Stimulated activated CD8-positive, alpha-beta memory T cell treated with anti-CD3 and anti-CD28 coated beads, Interleukin-12 subunit alpha, Interleukin-12 subunit beta, amount 100 ng/mL, for 24 hours (primary cell): ENCODE data around the gene CLTA.
"Not testable (repeated sequence)": the region's sequence is repeated elsewhere in the genome, so short reads cannot be mapped to it uniquely, and the experiment has no call there.

Experiments
- DNase-seq: peaks from one replicate; pipeline ENCODE4 v3.0.0-alpha.2; 2020; ENCODE audit errors: extremely low read depth

Gene CLTA

GRCh38 chr9:36189976-36190375 lies 745 bp upstream of the CLTA start:
- DNase-seq: no peak

DNA sequence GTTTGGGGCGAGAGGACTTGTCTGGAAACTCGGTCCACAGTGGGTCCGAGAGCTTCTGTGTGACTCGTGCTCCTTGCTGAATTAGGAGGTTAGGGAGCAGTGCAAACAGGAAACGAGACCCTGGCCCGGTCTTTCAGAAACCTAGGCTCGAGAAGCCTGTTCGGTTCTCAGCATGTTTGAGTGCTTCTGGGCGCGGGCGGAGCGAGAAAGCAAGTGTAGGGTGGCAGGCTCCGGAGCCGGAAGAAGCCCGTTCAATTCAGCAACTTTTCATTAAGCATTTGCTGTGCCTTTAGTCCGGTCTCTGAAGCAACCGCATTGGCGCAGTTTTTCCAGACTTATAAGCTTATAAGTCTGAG lies 547 bp downstream of the CLTA start:
- DNase-seq: peak; percentile 21

GRCh38 chr9:36191686-36192085 lies 965 bp downstream of the CLTA start:
- DNase-seq: no peak

- DNase-seq: no peak
These were observed 1.5 kb downstream of the CLTA start for GRCh38 chr9:36192196-36192595.

DNA sequence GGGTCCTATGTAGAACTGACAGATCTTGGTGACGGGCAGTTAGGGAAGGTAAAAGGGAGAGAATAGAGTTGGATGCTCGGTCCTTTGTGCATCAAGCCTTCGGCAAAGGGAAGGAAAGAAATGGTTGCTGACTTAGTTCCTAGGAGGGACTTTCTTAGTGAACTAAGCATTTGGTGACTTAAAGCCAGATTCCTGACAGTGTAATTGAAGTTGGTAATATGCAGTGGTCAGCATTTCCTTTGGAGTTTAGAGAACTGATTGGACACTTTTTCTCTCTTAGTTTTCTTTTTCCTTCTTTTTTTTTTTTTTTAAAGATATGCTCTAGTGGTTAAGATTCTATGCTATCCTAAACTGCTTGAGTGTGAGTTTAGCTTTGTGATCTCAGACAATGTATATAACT lies 2.3 kb downstream of the CLTA start:
- no peak for DNase-seq

DNA sequence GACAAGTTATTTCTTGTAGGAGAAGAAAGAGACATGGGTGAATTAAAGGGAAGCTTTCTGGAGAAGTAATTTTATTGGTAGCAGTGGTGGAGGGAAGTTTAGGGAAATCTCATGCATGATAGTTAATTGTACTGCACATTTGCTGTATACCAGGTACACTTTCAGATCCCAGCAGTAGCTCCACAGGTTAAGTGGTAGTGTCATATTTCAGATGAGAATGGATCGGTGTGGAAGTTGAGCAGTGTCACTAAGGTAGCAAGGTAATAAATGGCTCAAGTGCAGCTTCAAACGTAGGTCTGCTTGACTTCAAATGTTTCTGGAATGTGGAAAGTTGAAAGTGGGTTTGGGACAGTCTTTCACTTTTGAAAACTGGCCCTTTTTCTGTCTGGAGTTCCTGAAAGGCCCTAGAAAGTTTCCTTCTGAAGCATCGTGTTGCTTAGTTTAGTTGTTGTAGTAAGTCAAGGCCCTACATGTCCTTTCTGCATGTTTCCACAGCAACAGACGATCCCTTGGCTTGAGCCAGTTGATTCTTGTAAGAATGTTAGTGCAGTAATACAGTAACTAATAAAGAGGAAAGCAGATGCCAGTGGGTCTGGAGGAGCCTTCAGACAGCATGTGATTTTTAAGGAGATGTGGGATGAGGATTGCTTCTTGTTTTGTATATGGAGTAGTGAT lies 3.7 kb downstream of the CLTA start:
- no peak for DNase-seq

- no peak for DNase-seq
These were observed 14.3 kb downstream of the CLTA start for GRCh38 chr9:36204906-36205547.

GRCh38 chr9:36207016-36207415 lies 16.3 kb downstream of the CLTA start:
- DNase-seq: no peak

- no peak for DNase-seq
These were observed 16.9 kb downstream of the CLTA start for GRCh38 chr9:36207546-36208012.

GRCh38 chr9:36208521-36209253 lies 18.0 kb downstream of the CLTA start:
- no peak for DNase-seq

GRCh38 chr9:36210722-36211121 lies 20.0 kb downstream of the CLTA start:
- no peak for DNase-seq

DNA sequence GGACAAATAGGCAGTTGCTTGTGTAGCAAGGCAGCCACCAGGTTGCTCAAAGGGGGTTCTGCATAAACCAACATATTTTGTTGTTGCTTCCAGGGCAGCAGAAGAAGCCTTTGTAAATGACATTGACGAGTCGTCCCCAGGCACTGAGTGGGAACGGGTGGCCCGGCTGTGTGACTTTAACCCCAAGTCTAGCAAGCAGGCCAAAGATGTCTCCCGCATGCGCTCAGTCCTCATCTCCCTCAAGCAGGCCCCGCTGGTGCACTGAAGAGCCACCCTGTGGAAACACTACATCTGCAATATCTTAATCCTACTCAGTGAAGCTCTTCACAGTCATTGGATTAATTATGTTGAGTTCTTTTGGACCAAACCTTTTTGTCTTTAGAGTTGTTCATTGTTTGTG lies 20.8 kb downstream of the CLTA start:
- no peak for DNase-seq

DNA sequence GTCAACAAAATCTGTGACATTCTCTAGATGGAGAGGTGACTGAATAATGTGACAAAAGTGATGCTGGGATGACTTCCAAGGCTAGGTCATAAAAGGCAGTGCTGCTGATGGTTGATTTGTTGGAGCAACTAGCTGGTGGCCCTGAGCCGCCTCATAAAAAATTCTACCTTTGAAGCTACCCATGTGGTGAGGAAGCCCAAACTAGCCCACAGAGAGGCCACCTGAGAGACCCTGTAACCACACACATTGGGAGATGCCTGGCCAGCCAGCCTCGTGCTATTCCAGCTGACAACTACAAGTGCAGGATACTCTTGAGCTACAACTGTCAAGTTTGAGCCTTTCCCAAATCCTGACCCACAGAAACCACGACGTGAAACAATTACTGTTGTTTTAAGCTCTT lies 22.7 kb downstream of the CLTA start:
- no peak for DNase-seq

- no peak for DNase-seq
These were observed 23.3 kb downstream of the CLTA start for GRCh38 chr9:36213989-36214388.

GRCh38 chr9:36214571-36214970 lies 23.9 kb downstream of the CLTA start:
- DNase-seq: no peak

DNA sequence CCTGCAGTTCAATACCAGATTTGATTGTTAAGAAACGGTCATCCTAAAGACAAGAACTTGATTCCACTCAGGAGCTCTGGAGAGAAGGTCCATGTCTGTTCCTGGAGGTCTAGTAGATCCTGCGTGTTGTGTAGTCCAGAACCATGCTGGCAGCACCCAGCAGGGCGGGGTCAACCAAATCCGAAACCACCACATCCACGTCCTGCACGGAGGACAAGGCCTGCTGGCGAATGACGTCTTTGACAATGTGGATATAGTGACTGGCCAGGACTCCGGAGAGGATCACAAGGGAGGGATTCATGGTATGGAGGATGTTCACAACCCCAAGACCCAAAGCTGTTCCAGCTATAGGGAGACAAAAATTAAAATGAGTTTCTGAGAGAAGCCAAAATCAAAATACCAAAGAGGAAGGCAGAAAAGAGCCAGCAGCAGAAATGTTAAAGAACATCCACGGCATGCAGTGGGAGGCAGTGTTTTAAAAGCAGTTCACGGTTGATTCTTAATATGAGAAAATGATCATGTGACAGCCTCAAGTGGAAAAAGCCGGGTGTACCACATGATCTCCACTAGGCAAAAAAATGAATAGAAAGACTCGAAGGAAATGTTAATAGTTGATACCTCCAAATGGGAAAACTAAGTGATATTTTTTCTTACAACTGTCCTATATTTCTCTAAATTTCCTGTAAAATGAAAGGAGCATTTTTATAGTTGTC lies 26.7 kb downstream of the CLTA start:
- no peak for DNase-seq

DNA sequence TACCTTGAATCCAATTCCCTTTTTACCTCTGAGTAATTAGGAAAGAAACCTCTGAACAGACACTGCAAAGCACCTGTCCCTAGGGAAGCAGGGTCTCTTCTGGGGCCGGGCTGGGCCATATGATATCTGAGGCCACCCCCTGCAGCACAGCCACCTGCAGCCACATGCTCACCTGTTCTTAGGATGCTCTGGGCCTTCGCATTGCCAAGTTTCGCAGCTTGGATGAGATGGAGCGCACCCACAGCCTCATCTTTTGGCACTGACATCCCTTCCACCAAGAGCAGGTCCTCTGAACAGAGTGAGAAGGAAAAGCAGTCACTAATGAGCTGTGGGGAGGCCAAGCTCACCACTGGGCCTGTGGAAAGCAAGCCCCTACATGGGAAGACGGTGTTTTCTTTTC lies 27.3 kb downstream of the CLTA start:
- no peak for DNase-seq

- no peak for DNase-seq
These were observed 27.7 kb downstream of the CLTA start for GRCh38 chr9:36218411-36218901.

DNA sequence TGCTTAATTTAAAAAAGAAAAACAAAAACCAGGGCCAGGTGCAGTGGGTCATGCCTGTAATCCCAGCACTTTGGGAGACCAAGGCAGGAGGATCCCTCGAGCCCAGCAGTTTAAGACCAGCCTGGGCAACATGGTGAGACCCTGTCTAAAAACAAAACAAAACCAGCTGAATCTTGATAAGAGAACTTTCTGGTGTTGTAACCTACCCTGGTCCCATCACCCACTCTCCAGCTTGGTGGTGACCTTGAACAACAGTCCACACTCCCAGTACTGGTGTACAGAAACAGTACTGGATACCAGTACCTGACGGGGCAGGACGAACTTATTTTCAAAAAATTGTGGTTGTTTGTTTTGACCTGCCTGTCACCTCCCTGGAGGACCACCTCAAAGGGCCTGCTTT lies 30.9 kb downstream of the CLTA start:
- no peak for DNase-seq

GRCh38 chr9:36222449-36222848 lies 31.7 kb downstream of the CLTA start:
- no peak for DNase-seq

GRCh38 chr9:36237230-36237629 lies 46.5 kb downstream of the CLTA start:
- no peak for DNase-seq

DNA sequence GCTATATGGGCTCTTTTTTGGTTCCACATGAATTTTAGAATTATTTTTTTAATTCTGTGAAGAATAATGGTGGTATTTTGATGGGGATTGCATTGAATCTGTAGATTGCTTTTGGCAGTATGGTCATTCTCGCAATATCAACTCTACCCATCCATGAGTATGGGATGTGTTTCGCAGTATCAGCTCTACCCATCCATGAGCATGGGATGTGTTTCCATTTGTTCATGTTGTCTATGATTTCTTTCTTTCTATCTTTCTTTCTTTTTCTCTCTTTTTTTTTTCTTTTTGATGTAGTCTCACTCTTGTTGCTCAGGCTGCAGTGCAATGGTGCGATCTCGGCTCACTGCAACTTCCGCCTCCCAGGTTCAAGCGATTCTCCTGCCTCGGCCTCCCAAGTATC lies 48.5 kb downstream of the CLTA start:
- not testable (repeated sequence) for DNase-seq
